Heart left ventricle (tissue), 16 donors: ENCODE measurements around the gene TWF2. TPM values are rescaled to one million over a fixed set of nuclear protein-coding genes. Genes with fewer than 3 reads are reported as not detected.
A peak's percentile ranks its signal among the peaks of the same experiment; 100 is the strongest.

ENCODE experiments used
- ATAC-seq, 4 donors: fragments of 200-7000 bp; cut with Tn5 transposase; one replicate each; pipeline ENCODE4 v1.9.1; 2020 to 2022; ENCODE audit warnings: moderate library complexity in 4 of 4, mild to moderate bottlenecking in 3 of 4, moderate number of reproducible peaks in 1 of 4
- DNase-seq, 5 donors: peaks; one replicate each; pipeline ENCODE4 v3.0.0-alpha.2; 2020
- H3K27ac ChIP-seq, 12 donors: fragments of 200-600 bp; sonication (generic) in 4 of 12; one replicate each; pipeline versions ENCODE4 v1.5.0 to v1.8.0; 2016 to 2022; ENCODE audit warnings: mild to moderate bottlenecking in 2 of 12
- H3K27me3 ChIP-seq, 9 donors: fragments of 200-600 bp; sonication (generic) in 2 of 9; one replicate each; pipeline versions ENCODE4 v1.5.1 to v1.8.0; 2016 to 2022; ENCODE audit warnings: mild to moderate bottlenecking in 3 of 9
- H3K36me3 ChIP-seq, 9 donors: fragments of 200-600 bp; sonication (generic) in 2 of 9; one replicate each; pipeline versions ENCODE4 v1.5.0 to v1.8.0; 2018 to 2022; ENCODE audit warnings: mild to moderate bottlenecking in 2 of 9
- H3K4me1 ChIP-seq, 12 donors: fragments of 200-600 bp; sonication (generic) in 4 of 12; one replicate each; pipeline versions ENCODE4 v1.5.0 to v1.8.0; 2016 to 2022; ENCODE audit warnings: mild to moderate bottlenecking in 3 of 12
- H3K4me3 ChIP-seq, 12 donors: fragments of 200-600 bp; sonication (generic) in 4 of 12; one replicate each; pipeline versions ENCODE4 v1.5.0 to v1.8.0; 2017 to 2022; ENCODE audit warnings: mild to moderate bottlenecking in 9 of 12, moderate library complexity in 4 of 12
- H3K9me3 ChIP-seq, 12 donors: fragments of 200-600 bp; sonication (generic) in 4 of 12; one replicate each; pipeline versions ENCODE4 v1.5.0 to v1.8.0; 2016 to 2022; ENCODE audit warnings: mild to moderate bottlenecking in 1 of 12
- POLR2A ChIP-seq, 2 donors: fragments of 450-650 bp; IDR thresholded peaks; one replicate each; pipeline ENCODE4 v1.6.1; 2017; ENCODE audit warnings: antibody characterized with exemption in 2 of 2, mild to moderate bottlenecking in 2 of 2, moderate library complexity in 2 of 2
- WGBS, 4 donors: extraction: QIAGEN DNeasy Blood & Tissue Kit in 2 of 4; methylation state at CpG; one replicate each; pipeline versions ENCODE4 v1.1.5 to v1.1.7; 2013 to 2018; 5-methylcytosine and 5-hydroxymethylcytosine counted together
- intact Hi-C, 10 donors: fragments of 100-400 bp; cut with DNase I; formaldehyde crosslinking; loops; one replicate each; pipeline versions ENCODE4 v1.11.1 to v1.14.2; 2022
- polyA plus RNA-seq, 2 donors: library from polyadenylated mRNA; stranded (reverse); fragments of 200-250 nt; gene quantifications; one replicate each; pipeline ENCODE4 v1.2.3, GENCODE V29; 2013
- total RNA-seq, 9 donors: library from RNA; depleted of rRNA in 2 of 9; stranded (reverse); fragments of >200 nt in 2 of 9; fragmentation: NEBNext Ultra II Directional in 3 of 9; extraction: Animal tissue kit (Norgen Biotek cat#: 25700) in 3 of 9; gene quantifications; one replicate each; pipeline versions ENCODE4 v1.1.0 to v1.2.4, GENCODE V29; 2016 to 2023
- TF ChIP-seq, protein P1 (sequence below), 12 donors: fragments of 200-600 bp; sonication (generic) in 4 of 12; IDR thresholded peaks; one replicate each; pipeline versions ENCODE4 v1.5.0 to v1.8.0; 2018 to 2022; ENCODE audit warnings: antibody characterized with exemption in 12 of 12, mild to moderate bottlenecking in 5 of 12
- donor health status: ischemic (EF 13 %, LVEDD 7.1; RV severe dilation, severe dysfunction).
- donor health status: healthy with polysubstance abuse.
- donor health status: DM: no; HTN: yes; CAD: no.
- donor health status: DM: no; HTN: no; CAD: no.
- donor health status: ischemic (EF 25% LVEDD 6.9; RV normal size, moderate dysfunction).
- donor health status: ischemic (EF 25% LVEDD 5.7; RV mildly dilated, moderate dysfunction).
- donor health status: healthy.
- donor health status: DM: yes; HTN: yes; CAD: no.
- donor health status: ischemic (EF 35%, LVEDD 5.7; RV mildly dilated, moderate dysfunction).
- donor health status: nonischemic (EF 11% LVEDD 7.7; RV severe dilation, severe dysfunction).
- donor health status: DM: yes; HTN: yes; CAD: no.
- donor health status: PGD.
- donor health status: ischemic (EF 29% LVEDD 5.4; RV normal size, mild dysfunction).
- donor health status: nonischemic (EF 23%, LVEDD 6.1; RV moderate dilation, normal function).

Gene TWF2
- total and polyA plus RNA-seq, 11 donors, result 45.8 to 133 (median 109) TPM

DNA sequence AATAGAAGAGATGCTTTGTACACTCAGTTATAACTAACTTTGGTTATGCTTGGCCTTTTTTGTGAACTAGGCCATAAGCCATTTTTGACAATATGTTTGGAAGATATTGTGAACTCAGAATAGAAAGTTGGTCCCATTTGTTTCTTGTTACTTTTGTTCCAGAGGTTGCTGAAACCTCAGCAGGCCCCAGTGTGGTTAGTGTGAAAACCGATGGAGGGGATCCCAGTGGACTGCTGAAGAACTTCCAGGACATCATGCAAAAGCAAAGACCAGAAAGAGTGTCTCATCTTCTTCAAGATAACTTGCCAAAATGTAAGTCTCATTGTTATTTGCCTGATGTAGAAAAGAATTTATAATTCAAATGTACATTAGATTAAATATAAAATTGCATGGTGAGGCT is 35.3 kb downstream of the TWF2 start:
- Histone ChIP-seq H3K36me3 (peaks cover 0 to 96% (median 93%) of the 10 kb centered on the region in 9 donors), H3K4me1 (peaks cover 8 to 58% (median 42%) of the 10 kb centered on the region in 12 donors), H3K4me3 (no peak overlapping the region), H3K27ac (no peak overlapping the region), H3K9me3 (no peaks in the 10 kb centered on the region), H3K27me3 (no peaks in the 10 kb centered on the region)
- DNase-seq, result no peak
- no peak for TF ChIP-seq POLR2A (IDR thresholded peaks at IDR 0.05)
- TF ChIP-seq, protein P1, sequence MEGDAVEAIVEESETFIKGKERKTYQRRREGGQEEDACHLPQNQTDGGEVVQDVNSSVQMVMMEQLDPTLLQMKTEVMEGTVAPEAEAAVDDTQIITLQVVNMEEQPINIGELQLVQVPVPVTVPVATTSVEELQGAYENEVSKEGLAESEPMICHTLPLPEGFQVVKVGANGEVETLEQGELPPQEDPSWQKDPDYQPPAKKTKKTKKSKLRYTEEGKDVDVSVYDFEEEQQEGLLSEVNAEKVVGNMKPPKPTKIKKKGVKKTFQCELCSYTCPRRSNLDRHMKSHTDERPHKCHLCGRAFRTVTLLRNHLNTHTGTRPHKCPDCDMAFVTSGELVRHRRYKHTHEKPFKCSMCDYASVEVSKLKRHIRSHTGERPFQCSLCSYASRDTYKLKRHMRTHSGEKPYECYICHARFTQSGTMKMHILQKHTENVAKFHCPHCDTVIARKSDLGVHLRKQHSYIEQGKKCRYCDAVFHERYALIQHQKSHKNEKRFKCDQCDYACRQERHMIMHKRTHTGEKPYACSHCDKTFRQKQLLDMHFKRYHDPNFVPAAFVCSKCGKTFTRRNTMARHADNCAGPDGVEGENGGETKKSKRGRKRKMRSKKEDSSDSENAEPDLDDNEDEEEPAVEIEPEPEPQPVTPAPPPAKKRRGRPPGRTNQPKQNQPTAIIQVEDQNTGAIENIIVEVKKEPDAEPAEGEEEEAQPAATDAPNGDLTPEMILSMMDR (IDR thresholded peaks at IDR 0.05), result no peak
- intact Hi-C loops, result loop anchor here in 1 of 10 donors (5.0 kb wide), 1 partner anchor 201 kb away; no protein-coding TSS in a partner anchor
- 64 to 91% (median 84%) methylated on average over 1 of the region's 1 CpG for WGBS, 4 donors
- no peak for ATAC-seq

DNA sequence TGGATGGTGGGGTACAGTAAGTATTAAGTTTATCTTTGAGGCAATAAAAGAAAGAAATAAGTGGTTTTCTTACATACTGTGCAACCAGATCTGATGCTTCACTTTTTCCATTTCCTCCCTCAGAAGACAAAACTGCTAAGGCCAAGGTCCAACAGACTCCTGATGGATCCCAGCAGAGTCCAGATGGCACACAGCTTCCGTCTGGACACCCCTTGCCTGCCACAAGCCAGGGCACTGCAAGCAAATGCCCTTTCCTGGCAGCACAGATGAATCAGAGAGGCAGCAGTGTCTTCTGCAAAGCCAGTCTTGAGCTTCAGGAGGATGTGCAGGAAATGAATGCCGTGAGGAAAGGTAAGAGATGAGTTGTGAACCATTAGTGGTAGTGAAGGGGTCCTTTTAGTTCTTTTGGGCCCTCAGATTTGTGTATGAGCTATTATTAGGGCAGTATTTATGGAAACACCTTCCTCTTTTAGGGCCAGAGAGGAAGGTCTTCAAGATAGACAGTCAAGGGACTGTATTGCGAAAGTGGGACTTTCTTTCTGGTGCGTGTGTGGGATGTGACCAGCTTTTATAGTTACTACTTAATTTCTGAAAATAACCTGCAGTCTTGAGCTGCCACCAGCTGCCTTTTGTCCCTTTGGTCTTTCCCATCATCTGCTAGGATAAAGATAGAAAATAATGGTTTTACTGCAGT is 36.4 kb downstream of the TWF2 start:
- TF ChIP-seq POLR2A (IDR thresholded peaks at IDR 0.05), result no peak
- TF ChIP-seq, protein P1 (IDR thresholded peaks at IDR 0.05), result no peak
- Histone ChIP-seq H3K4me1 (peaks cover 8 to 64% (median 45%) of the 10 kb centered on the region in 12 donors), H3K27me3 (no peaks in the 10 kb centered on the region), H3K36me3 (peaks cover 0 to 84% (median 82%) of the 10 kb centered on the region in 9 donors), H3K27ac (peak overlapping the region in 3 of 12 donors; percentile 14 to 69 (median 23)), H3K4me3 (no peak overlapping the region), H3K9me3 (no peaks in the 10 kb centered on the region)
- intact Hi-C loops, result loop anchor here in 1 of 10 donors (5.0 kb wide), 1 partner anchor 200 kb away; no protein-coding TSS in a partner anchor
- 58 to 70% (median 62%) methylated on average over 4 of the region's 4 CpGs for WGBS, 4 donors
- DNase-seq (no peak), ATAC-seq (peak in 1 of 4 donors; percentile 27)

DNA sequence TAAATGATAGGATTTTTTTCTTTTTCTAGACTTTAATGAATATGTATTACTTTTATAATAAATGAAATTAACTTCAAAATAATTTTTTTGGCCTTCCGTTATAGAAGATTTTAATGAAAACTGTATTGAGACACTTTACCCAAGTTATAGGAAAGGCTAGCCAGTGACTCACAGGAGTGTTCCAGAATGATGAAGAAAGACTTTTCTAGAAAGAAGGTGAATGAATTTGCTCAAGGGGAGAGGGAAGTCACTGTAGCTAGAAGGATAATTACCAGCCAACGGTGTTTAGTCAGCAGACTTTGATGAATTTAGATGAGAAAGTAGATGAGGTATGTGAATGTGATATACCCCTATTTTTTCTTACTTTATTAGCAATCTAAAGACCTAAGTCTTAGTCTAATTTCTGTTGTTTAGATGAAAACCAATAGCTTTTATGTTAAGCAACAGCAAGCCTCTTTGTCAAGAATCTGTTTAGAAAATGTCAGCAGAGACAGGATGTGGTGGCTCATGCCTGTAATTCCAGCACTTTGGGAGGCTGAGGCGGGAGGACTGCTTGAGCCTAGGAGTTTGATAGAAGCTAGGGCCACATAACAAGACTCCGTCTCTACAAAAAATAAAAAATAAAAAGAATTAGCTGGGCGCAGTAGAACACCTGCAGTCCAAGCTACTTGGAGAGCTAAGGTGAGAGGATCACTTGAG is 37.8 kb downstream of the TWF2 start:
- TF ChIP-seq POLR2A (IDR thresholded peaks at IDR 0.05), result no peak
- TF ChIP-seq, protein P1 (IDR thresholded peaks at IDR 0.05), result no peak
- H3K27me3 ChIP-seq, result no peaks in the 10 kb centered on the region
- no peak overlapping the region for H3K4me3 ChIP-seq
- DNase-seq (no peak), ATAC-seq (no peak)
- intact Hi-C loops, result loop anchor here in 1 of 10 donors (5.0 kb wide), 1 partner anchor 199 kb away; no protein-coding TSS in a partner anchor
- H3K27ac ChIP-seq, result peak overlapping the region in 2 of 12 donors; percentile 13 to 69
- 91 to 95% (median 94%) methylated on average over 5 of the region's 5 CpGs for WGBS, 4 donors
- peaks cover 0 to 70% (median 68%) of the 10 kb centered on the region in 9 donors for H3K36me3 ChIP-seq
- H3K9me3 ChIP-seq, result no peaks in the 10 kb centered on the region
- H3K4me1 ChIP-seq, result peaks cover 8 to 78% (median 59%) of the 10 kb centered on the region in 12 donors
